ENCODE data around the gene UGT1A5. TPM values are rescaled to one million over a fixed set of nuclear protein-coding genes. Genes with fewer than 3 reads are reported as not detected.

Gene UGT1A5
- total and polyA plus RNA-seq, 2 of the 13 experiments (the other 11 are each of a cell fraction or from before 2014, with no cell fraction given) = not detected

DNA sequence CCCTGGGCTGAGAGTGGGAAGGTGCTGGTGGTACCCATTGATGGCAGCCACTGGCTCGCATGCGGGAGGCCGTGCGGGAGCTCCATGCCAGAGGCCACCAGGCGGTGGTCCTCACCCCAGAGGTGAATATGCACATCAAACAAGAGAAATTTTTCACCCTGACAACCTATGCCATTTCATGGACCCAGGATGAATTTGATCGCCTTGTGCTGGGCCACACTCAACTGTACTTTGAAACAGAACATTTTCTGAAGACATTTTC is 34.5 kb downstream of the UGT1A5 start (continued):
- TF ChIP-seq PRDM15 (CRISPR knock-in tag; IDR thresholded peaks at IDR 0.05) (no peak), KLF16 (CRISPR knock-in tag; IDR thresholded peaks at IDR 0.05) (no peak), ZNF24 (IDR thresholded peaks at IDR 0.05) (no peak), ZNF772 (CRISPR knock-in tag; IDR thresholded peaks at IDR 0.05) (no peak), HMGA1 (CRISPR knock-in tag; conservative IDR thresholded peaks at IDR 0.05) (no peak), ZNF784 (CRISPR knock-in tag; IDR thresholded peaks at IDR 0.05; ENCODE audit: borderline replicate concordance) (no peak), ZBTB1 (CRISPR knock-in tag; IDR thresholded peaks at IDR 0.05; ENCODE audit: borderline replicate concordance) (no peak)
- TF ChIP-seq, protein P1, sequence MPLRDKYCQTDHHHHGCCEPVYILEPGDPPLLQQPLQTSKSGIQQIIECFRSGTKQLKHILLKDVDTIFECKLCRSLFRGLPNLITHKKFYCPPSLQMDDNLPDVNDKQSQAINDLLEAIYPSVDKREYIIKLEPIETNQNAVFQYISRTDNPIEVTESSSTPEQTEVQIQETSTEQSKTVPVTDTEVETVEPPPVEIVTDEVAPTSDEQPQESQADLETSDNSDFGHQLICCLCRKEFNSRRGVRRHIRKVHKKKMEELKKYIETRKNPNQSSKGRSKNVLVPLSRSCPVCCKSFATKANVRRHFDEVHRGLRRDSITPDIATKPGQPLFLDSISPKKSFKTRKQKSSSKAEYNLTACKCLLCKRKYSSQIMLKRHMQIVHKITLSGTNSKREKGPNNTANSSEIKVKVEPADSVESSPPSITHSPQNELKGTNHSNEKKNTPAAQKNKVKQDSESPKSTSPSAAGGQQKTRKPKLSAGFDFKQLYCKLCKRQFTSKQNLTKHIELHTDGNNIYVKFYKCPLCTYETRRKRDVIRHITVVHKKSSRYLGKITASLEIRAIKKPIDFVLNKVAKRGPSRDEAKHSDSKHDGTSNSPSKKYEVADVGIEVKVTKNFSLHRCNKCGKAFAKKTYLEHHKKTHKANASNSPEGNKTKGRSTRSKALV (CRISPR knock-in tag; IDR thresholded peaks at IDR 0.05) = no peak
- TF ChIP-seq, protein P2, sequence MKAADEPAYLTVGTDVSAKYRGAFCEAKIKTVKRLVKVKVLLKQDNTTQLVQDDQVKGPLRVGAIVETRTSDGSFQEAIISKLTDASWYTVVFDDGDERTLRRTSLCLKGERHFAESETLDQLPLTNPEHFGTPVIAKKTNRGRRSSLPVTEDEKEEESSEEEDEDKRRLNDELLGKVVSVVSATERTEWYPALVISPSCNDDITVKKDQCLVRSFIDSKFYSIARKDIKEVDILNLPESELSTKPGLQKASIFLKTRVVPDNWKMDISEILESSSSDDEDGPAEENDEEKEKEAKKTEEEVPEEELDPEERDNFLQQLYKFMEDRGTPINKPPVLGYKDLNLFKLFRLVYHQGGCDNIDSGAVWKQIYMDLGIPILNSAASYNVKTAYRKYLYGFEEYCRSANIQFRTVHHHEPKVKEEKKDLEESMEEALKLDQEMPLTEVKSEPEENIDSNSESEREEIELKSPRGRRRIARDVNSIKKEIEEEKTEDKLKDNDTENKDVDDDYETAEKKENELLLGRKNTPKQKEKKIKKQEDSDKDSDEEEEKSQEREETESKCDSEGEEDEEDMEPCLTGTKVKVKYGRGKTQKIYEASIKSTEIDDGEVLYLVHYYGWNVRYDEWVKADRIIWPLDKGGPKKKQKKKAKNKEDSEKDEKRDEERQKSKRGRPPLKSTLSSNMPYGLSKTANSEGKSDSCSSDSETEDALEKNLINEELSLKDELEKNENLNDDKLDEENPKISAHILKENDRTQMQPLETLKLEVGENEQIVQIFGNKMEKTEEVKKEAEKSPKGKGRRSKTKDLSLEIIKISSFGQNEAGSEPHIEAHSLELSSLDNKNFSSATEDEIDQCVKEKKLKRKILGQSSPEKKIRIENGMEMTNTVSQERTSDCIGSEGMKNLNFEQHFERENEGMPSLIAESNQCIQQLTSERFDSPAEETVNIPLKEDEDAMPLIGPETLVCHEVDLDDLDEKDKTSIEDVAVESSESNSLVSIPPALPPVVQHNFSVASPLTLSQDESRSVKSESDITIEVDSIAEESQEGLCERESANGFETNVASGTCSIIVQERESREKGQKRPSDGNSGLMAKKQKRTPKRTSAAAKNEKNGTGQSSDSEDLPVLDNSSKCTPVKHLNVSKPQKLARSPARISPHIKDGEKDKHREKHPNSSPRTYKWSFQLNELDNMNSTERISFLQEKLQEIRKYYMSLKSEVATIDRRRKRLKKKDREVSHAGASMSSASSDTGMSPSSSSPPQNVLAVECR (CRISPR knock-in tag; IDR thresholded peaks at IDR 0.05; ENCODE audit: borderline replicate concordance) = no peak

All from HepG2 (cell line).